NCI-H1930 (cell line): ENCODE data around the gene RAB7A.
"Not testable (repeated sequence)": the region's sequence is repeated elsewhere in the genome, so short reads cannot be mapped to it uniquely, and the experiment has no call there.

Experiments used
- DNase-seq, 2 experiments: peaks; one replicate each; lab custom pipeline; 2025; lab: John Stamatoyannopoulos, UW

Gene RAB7A

DNA sequence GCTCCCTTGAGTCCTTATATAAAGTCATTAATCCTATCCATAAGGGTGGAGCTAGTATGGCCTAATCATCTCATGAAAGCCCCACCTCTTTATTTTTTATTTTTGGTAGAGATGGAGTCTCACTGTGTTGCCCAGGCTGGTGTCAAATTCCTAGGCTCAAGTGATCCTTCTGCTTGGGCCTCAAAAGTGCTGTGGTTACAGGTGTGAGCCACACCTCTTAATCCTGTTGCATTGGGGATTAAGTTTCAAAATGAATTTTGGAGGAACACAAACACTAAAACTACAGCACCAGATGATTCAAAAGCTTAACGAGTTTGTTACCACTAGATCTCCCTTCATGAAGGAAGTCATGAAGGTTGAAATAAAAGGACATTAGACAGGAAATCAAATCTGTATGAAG, 27.7 kb downstream of the RAB7A start:
- no peak for DNase-seq

DNA sequence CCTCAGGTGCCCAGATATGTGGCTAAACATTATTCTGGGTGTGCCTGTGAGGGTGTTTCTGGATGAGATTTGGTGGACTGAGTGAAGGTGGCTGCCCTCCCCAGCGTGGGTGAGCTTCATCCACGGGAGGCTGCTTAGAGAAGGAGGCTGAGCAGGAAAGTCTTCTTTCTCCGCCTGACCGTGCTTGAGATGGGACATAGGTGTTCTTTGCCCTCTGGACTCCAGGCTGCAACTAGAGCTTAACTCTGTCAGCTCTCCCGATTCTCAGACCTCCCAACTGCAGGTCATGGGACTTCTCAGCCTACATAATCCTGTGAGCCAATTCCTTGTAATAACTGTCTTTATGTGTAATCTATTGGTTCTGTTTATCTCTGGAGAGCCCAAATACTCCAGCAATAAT, 34.1 kb downstream of the RAB7A start:
- DNase-seq, result no peak

DNA sequence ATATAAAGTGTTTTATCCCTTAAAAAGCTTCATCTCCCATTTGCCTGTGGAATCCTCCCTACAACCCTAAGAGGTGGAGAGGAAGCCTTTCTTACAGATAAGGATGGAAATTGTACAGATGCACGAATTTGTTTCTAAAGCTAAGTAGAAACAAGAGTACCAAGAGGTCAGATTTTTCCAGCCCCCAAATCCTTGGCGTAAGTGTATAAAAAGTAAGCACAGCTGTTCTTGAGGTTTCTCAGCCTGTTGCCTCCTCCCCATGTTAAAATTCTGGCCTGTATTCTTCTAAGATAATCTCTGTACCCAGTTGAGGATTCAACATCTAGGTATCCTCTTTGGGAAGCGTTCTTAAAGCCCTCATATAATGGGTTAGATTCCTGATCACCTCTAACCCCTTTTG, 34.9 kb downstream of the RAB7A start:
- no peak for DNase-seq

- no peak for DNase-seq
Observed at GRCh38 chr3:128761392-128761791, 35.4 kb downstream of the RAB7A start.

DNA sequence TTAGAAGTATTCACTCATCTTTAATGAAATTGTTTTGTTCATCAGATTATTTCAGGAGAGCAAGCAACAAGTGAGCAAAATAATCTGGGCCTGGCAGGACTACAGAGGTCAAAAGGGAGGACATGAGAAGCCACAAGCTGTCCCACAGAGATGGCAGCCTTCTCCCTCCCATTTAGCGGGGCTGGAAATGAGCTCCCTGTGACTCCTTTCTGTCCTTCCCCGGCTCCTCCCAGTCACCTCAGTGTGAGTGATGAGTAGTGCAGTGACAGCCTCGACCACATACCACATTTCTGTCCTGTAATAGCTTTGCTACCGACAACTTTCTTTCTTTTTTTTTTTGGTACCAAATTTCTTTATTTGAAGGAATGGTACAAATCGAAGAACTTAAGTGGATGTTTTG, 38.0 kb downstream of the RAB7A start:
- no peak for DNase-seq

GRCh38 chr3:128764863-128765262, 38.9 kb downstream of the RAB7A start:
- DNase-seq, result no peak

DNA sequence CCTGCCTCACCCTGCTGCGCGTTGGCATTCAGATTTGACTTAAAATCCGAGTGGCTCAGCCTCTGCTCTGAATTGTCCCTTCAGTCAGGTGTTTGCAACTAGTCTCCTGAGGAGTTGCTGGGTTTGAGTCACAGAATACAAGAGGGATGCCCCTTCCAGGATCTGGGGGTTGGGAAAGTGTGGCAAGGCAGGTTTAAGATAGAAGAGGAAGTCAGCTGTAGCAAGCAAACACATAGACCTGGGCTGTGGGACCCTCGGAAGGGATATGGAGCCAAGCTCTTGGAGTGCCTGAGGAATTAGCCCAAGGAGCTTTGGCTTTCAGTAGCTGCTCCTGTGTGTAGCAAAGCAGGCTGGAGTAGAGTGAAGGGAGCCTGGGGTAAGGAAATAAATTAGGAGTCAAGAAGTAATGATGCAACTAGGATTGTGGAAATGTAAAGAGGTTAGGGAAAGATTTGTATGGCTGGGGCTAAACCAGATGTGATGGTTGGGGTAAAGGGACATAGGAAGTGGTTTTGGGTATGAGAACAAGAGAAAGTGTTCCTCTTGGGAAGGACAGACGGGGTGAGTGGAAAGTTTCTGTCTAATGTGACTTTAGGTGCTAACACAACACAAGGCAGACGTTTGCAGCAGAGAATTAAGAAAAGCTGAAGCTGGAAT, 41.2 kb downstream of the RAB7A start:
- DNase-seq, result no peak

DNA sequence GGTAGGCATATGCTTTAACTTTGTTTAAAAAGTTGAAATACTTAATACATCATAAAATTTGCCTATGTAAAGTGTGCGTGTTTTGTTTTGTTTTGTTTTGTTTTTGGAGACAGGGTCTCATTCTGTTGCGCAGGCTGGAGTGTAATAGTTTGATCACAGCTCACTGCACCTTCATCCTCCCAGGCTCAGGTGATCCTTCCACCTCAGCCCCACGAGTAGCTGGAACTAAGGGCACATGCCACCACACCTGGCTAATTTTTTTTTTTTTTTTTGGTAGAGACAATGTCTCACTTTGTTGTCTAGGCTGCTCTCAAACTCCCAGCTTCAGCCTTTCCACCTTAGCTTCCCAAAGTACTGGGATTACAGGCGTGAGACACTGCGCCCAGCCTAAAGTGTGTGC, 42.5 kb downstream of the RAB7A start:
- no peak for DNase-seq

- DNase-seq, result no peak
Observed at GRCh38 chr3:128770387-128770786, 44.4 kb downstream of the RAB7A start.

DNA sequence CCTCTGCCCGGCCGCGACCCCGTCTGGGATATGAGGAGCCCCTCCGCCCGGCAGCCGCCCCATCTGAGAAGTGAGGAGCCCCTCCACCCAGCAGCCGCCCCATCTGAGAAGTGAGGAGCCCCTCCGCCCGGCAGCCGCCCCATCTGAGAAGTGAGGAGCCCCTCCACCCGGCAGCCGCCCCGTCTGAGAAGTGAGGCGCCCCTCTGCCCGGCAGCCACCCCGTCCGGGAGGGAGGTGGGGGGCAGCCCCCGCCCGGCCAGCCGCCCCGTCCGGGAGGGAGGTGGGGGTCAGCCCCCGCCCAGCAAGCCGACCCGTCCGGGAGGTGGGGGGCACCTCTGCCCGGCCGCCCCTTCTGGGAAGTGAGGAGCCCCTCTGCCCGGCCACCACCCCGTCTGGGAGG, 47.2 kb downstream of the RAB7A start:
- not testable (repeated sequence) for DNase-seq

GRCh38 chr3:128773592-128773991, 47.6 kb downstream of the RAB7A start:
- DNase-seq, result not testable (repeated sequence)

GRCh38 chr3:128775241-128775640, 49.3 kb downstream of the RAB7A start:
- DNase-seq, result no peak

DNA sequence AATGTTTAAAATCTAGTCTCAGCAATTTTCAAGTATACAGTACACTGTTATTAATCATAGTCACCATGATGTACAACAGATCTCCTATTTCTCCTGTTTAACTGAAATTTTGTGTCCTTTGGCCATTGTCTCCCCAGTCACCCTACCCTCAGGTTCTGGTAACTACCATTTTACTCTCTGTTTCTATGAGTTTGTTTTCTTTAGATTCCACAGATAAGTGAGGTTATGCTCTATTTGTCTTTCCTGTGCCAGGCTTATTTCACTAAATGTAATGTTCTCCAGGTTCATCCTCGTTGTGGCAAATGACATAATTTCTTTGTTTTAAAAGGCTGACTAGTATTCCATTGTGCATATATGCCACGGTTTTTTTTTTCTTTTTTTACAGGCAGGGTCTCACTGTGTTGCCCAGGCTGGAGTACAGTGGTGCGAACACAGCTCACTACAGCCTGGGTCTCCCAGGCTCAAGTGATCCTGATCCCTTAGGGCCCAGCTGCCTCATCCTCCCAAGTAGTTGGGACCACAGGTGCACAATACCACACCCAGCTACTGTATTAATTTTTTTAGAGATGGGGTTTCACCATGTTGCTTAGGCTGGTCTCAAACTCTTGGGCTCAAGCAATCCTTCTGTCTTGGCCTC, 50.0 kb downstream of the RAB7A start:
- DNase-seq, result no peak

GRCh38 chr3:128780101-128780837, 54.3 kb downstream of the RAB7A start:
- DNase-seq, result no peak

GRCh38 chr3:128781164-128781563, 55.2 kb downstream of the RAB7A start:
- no peak for DNase-seq

GRCh38 chr3:128782282-128783146, 56.5 kb downstream of the RAB7A start:
- DNase-seq, result no peak

GRCh38 chr3:128783774-128784173, 57.8 kb downstream of the RAB7A start:
- DNase-seq, result no peak

DNA sequence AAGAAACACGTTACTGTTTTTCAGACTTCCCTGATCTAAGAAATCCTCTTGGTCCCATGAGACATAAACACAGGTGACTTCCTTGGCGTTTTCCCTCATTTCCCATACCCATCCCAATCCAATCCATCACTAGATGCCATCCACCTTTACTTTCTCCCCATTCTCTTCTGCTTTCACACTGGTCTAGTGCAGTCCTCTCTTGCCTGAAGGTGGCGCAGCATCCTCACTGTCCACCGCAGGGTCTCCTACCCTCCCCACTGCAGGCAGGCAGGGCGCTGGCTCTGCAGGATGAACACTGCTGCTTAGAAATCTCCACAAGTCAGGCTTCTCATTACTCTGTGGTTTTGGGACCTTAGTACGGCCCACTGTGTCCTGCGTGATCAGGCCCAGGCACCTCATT, 58.2 kb downstream of the RAB7A start:
- peak in 1 of 2 experiments; percentile 7 for DNase-seq

DNA sequence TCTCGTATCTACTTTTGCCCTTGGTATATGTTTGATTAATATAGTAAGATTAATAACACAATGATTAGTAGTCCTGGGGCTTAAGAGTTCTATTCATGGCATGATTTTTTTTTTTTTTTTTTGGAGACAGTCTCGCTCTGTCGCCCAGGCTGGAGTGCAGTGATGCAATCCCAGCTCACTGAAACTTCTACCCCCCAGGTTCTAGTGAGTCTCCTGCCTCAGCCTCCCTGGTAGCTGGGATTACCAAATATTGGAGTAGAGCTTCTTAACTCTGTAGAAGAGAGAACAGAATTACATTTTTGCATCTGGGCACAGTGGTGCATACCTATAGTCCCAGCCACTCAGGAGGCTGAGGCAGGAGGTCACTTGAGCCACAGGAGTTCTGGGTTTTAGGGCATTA, 58.9 kb downstream of the RAB7A start:
- DNase-seq, result no peak

DNA sequence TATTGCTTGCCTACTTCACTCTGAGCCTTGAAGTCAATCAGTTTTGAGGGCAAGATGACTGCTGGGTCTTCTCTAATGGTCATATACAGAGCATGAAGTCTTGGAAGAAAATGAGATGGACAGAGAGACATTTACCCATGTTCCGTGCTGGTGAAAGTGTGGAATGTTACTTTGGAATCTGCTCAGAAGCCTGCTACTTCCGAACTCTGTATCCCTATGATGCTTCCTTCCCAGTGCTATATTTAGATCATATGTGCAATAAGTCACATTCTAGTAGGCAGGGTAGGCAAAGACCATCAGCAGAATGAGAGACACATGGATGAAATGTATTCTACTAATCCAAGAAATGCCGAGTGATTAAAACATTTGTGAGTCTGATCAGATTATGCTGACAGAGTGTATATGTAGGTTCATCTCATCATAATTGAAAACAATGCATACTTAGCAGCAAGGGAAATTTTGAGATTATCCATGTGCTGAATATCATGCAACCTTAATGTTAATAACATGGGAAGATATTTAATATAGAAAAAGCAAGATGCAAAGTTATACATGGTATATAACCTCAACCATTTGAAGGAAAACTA, 60.5 kb downstream of the RAB7A start:
- no peak for DNase-seq

DNA sequence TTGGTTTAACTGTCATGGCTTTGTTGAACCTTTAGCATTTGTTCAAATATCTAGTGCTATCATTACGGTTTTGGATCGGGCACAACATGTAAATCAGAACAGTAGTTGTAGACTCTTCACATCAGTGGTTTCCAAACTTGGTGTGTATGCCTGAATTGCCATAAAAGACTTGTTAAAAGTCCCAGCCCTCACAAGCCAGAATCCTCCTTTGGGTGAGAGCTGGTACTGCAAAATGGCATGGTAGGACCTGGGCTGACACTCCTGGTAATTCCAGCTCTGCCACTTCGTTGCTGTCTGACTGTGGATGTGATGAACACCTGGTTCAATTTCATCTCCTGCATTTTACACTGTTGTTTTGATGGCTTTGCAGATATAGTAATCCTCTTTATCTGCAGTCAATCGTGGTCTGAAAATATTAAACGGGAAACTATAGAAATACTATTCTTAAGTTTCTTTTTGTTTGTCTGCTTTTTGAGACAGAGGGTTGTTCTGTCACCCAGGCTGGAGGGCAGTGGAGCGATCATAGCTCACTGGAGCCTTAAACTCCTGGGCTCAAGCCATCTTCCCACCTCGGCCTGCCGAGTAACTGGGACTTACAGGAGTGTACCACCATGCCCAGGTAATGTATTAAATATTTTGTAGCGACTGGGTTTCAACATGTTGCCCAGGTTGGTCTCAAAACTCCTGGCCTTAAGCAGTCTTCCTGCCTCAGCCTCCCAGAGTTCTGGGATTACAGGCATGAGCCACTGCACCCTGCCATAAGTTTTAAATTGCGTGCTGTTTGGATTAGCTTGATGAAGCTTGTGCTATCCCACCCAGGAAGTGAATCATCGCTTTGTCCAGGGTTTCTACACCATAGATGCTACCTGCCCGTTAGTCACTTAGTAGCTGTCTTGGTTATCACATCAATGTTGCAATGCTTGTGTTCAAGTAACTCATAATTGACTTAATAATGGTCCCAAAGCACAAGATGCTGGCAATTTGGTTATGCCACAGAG, 61.6 kb downstream of the RAB7A start:
- DNase-seq, result no peak
